ENCODE data around the gene CETP. TPM values are rescaled to one million over a fixed set of nuclear protein-coding genes. Genes with fewer than 3 reads are reported as not detected.

CETP gene
- total RNA-seq, 1 donor from 2014 or later: 0.13 TPM

- no peak for DNase-seq (ENCODE audit: low spot score in 2 of 2, unreplicated experiment in 2 of 2)
- TF ChIP-seq CTCF (IDR thresholded peaks at IDR 0.05; ENCODE audit: unreplicated experiment): no peak
- Mint-ChIP-seq H3K36me3 (no peaks in the 10 kb centered on the region), H3K27me3 (ENCODE audit: low read depth) (no peaks in the 10 kb centered on the region), H3K4me1 (peaks cover 60% of the 10 kb centered on the region), H3K4me3 (no peak overlapping the region), H3K27ac (peak overlapping the region; percentile 63), H3K9me3 (no peaks in the 10 kb centered on the region)
Measured at GRCh38 chr16:56916571-56917403, 45.0 kb upstream of the CETP start.

- Mint-ChIP-seq H3K36me3 (no peaks in the 10 kb centered on the region), H3K4me3 (no peak overlapping the region), H3K9me3 (no peaks in the 10 kb centered on the region), H3K27ac (no peak overlapping the region), H3K27me3 (ENCODE audit: low read depth) (no peaks in the 10 kb centered on the region), H3K4me1 (peaks cover 44% of the 10 kb centered on the region)
- no peak for DNase-seq (ENCODE audit: low spot score in 2 of 2, unreplicated experiment in 2 of 2)
- TF ChIP-seq CTCF (IDR thresholded peaks at IDR 0.05; ENCODE audit: unreplicated experiment): no peak
Measured at GRCh38 chr16:56918467-56919012, 43.2 kb upstream of the CETP start.

GRCh38 chr16:56919099-56919800 is 42.5 kb upstream of the CETP start:
- Mint-ChIP-seq H3K4me3 (no peak overlapping the region), H3K9me3 (no peaks in the 10 kb centered on the region), H3K4me1 (peaks cover 44% of the 10 kb centered on the region), H3K27me3 (ENCODE audit: low read depth) (no peaks in the 10 kb centered on the region), H3K27ac (peak overlapping the region; percentile 6), H3K36me3 (no peaks in the 10 kb centered on the region)
- TF ChIP-seq CTCF (IDR thresholded peaks at IDR 0.05; ENCODE audit: unreplicated experiment): no peak
- DNase-seq (ENCODE audit: low spot score in 2 of 2, unreplicated experiment in 2 of 2): no peak

- Mint-ChIP-seq H3K4me1 (peaks cover 27% of the 10 kb centered on the region), H3K27ac (no peak overlapping the region), H3K27me3 (ENCODE audit: low read depth) (no peaks in the 10 kb centered on the region), H3K36me3 (no peaks in the 10 kb centered on the region), H3K4me3 (no peak overlapping the region), H3K9me3 (no peaks in the 10 kb centered on the region)
- TF ChIP-seq CTCF (IDR thresholded peaks at IDR 0.05; ENCODE audit: unreplicated experiment): no peak
- no peak for DNase-seq (ENCODE audit: low spot score in 2 of 2, unreplicated experiment in 2 of 2)
Measured at GRCh38 chr16:56921571-56921970, 40.2 kb upstream of the CETP start.

- peaks cover 18% of the 10 kb centered on the region for H3K4me1 Mint-ChIP-seq
- H3K4me3 Mint-ChIP-seq: no peak overlapping the region
- no peak for DNase-seq (ENCODE audit: low spot score in 2 of 2, unreplicated experiment in 2 of 2)
- H3K36me3 Mint-ChIP-seq: no peaks in the 10 kb centered on the region
- H3K9me3 Mint-ChIP-seq: no peaks in the 10 kb centered on the region
- no peak overlapping the region for H3K27ac Mint-ChIP-seq
- no peak for TF ChIP-seq CTCF (IDR thresholded peaks at IDR 0.05; ENCODE audit: unreplicated experiment)
- H3K27me3 Mint-ChIP-seq (ENCODE audit: low read depth): no peaks in the 10 kb centered on the region
Measured at GRCh38 chr16:56923481-56924091, 38.2 kb upstream of the CETP start.
